Measurements from ENCODE around the gene MEIS2. TPM values are rescaled to one million over a fixed set of nuclear protein-coding genes. Genes with fewer than 3 reads are reported as not detected.

Gene MEIS2
- total RNA-seq, 1 donor from 2014 or later, result not detected

GRCh38 chr15:37034392-37034791 is 66.0 kb downstream of the MEIS2 start:
- Mint-ChIP-seq H3K4me3 (no peak overlapping the region), H3K27me3 (ENCODE audit: insufficient read depth) (no peaks in the 10 kb centered on the region), H3K4me1 (ENCODE audit: low read depth) (no peaks in the 10 kb centered on the region), H3K36me3 (ENCODE audit: low read depth) (no peaks in the 10 kb centered on the region), H3K9me3 (no peaks in the 10 kb centered on the region), H3K27ac (no peak overlapping the region)
- intact Hi-C loops (cut with micrococcal nuclease), result no loop called here
- DNase-seq (ENCODE audit: low spot score), result no peak

DNA sequence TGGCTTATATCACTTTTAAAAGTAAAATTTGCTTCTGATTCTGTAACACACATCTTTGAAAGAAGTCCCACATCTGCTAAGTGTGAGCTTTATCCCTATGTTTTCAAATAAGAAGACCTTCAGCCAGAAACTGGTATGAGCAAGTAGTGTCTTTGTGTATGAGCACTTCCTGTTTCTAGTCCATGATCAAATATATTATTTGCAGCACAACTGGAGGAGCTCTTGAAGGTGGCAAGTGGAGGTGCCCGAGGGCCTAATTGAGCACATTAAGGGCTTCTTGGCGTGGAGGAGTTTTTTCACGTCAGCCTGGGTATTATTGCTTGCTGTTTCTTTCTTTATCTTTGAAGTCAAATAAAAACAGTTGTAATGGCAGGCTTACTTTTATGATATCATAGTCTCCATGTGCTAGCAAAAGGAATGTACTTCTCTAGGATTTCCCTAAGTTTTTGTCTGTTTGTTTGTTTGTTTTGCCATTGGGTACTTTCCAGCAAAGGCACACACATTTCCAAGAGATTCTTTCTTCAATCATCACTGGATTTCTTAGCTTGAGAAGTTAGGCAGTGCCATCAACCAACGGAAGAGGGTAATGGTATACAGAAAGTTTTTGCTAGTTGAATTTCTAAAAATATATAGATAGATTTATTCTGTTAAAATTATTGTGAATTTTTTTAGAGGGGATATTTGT is 68.1 kb downstream of the MEIS2 start:
- Mint-ChIP-seq H3K9me3 (no peaks in the 10 kb centered on the region), H3K27ac (no peak overlapping the region), H3K36me3 (ENCODE audit: low read depth) (no peaks in the 10 kb centered on the region), H3K27me3 (ENCODE audit: insufficient read depth) (no peaks in the 10 kb centered on the region), H3K4me3 (no peak overlapping the region), H3K4me1 (ENCODE audit: low read depth) (no peaks in the 10 kb centered on the region)
- intact Hi-C loops (cut with micrococcal nuclease), result no loop called here
- DNase-seq (ENCODE audit: low spot score), result no peak

DNA sequence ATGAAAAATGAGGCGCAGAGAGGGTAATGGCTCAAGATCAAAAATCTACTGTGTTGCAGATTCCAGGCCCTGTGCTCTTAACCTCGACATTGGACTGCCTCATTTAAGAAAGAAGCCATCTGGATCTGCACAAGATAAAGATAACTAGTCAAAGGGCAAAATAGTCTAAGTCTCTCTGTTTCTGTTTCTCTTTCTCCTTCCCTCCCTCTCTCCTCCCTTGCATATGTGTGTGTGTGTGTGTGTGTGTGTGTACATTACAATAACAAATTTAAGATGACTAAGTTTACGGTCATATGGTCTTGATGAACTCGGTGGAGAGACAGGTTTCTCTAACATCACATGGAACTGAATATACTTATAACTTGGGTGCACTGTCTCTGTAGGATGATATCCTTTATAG is 69.2 kb downstream of the MEIS2 start:
- Mint-ChIP-seq H3K27me3 (ENCODE audit: insufficient read depth) (no peaks in the 10 kb centered on the region), H3K27ac (no peak overlapping the region), H3K36me3 (ENCODE audit: low read depth) (no peaks in the 10 kb centered on the region), H3K4me3 (no peak overlapping the region), H3K9me3 (no peaks in the 10 kb centered on the region), H3K4me1 (ENCODE audit: low read depth) (no peaks in the 10 kb centered on the region)
- intact Hi-C loops (cut with micrococcal nuclease), result no loop called here
- DNase-seq (ENCODE audit: low spot score), result no peak

GRCh38 chr15:37028625-37029296 is 71.6 kb downstream of the MEIS2 start:
- Mint-ChIP-seq H3K36me3 (ENCODE audit: low read depth) (no peaks in the 10 kb centered on the region), H3K9me3 (no peaks in the 10 kb centered on the region), H3K27me3 (ENCODE audit: insufficient read depth) (no peaks in the 10 kb centered on the region), H3K4me3 (no peak overlapping the region), H3K27ac (no peak overlapping the region), H3K4me1 (ENCODE audit: low read depth) (no peaks in the 10 kb centered on the region)
- no peak for DNase-seq (ENCODE audit: low spot score)
- intact Hi-C loops (cut with micrococcal nuclease), result no loop called here

GRCh38 chr15:37020852-37021251 is 79.5 kb downstream of the MEIS2 start:
- no peaks in the 10 kb centered on the region for H3K27me3 Mint-ChIP-seq (ENCODE audit: insufficient read depth)
- H3K27ac Mint-ChIP-seq, result no peak overlapping the region
- H3K4me3 Mint-ChIP-seq, result no peak overlapping the region
- no peak for DNase-seq (ENCODE audit: low spot score)
- no peaks in the 10 kb centered on the region for H3K9me3 Mint-ChIP-seq
- intact Hi-C loops (cut with micrococcal nuclease), result no loop called here
- H3K4me1 Mint-ChIP-seq (ENCODE audit: low read depth), result no peaks in the 10 kb centered on the region
- H3K36me3 Mint-ChIP-seq (ENCODE audit: low read depth), result no peaks in the 10 kb centered on the region

- H3K27me3 Mint-ChIP-seq (ENCODE audit: insufficient read depth), result no peaks in the 10 kb centered on the region
- no peak overlapping the region for H3K4me3 Mint-ChIP-seq
- no peak overlapping the region for H3K27ac Mint-ChIP-seq
- no peaks in the 10 kb centered on the region for H3K4me1 Mint-ChIP-seq (ENCODE audit: low read depth)
- H3K9me3 Mint-ChIP-seq, result no peaks in the 10 kb centered on the region
- H3K36me3 Mint-ChIP-seq (ENCODE audit: low read depth), result no peaks in the 10 kb centered on the region
- intact Hi-C loops (cut with micrococcal nuclease), result no loop called here
- DNase-seq (ENCODE audit: low spot score), result no peak
Observed at GRCh38 chr15:37019479-37020433, 80.6 kb downstream of the MEIS2 start.

- DNase-seq (ENCODE audit: low spot score), result no peak
- Mint-ChIP-seq H3K4me3 (no peak overlapping the region), H3K36me3 (ENCODE audit: low read depth) (no peaks in the 10 kb centered on the region), H3K27ac (no peak overlapping the region), H3K27me3 (ENCODE audit: insufficient read depth) (no peaks in the 10 kb centered on the region), H3K4me1 (ENCODE audit: low read depth) (no peaks in the 10 kb centered on the region), H3K9me3 (no peaks in the 10 kb centered on the region)
- intact Hi-C loops (cut with micrococcal nuclease), result no loop called here
Observed at GRCh38 chr15:37017031-37017625, 83.2 kb downstream of the MEIS2 start.

DNA sequence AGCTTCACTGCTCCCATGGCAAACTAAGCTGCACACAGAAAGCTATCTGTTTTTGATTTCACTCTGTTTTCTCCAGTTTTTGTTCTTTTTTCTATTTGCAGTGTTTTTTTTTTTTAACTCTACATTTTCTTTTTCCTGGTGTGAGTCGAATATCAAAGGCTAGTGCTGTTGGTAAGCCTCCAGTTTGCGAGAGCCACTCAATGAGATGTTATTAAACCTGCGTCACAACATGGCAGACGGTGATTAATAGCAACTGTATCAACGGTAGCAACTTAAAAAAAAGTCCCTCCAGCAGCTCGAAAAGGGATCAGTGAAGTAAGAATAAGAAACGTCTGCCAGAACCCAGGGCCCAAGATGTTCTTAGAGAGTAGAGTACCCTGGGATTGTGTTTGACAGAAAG is 84.1 kb downstream of the MEIS2 start:
- Mint-ChIP-seq H3K36me3 (ENCODE audit: low read depth) (no peaks in the 10 kb centered on the region), H3K27me3 (ENCODE audit: insufficient read depth) (no peaks in the 10 kb centered on the region), H3K4me1 (ENCODE audit: low read depth) (no peaks in the 10 kb centered on the region), H3K4me3 (no peak overlapping the region), H3K9me3 (no peaks in the 10 kb centered on the region), H3K27ac (no peak overlapping the region)
- intact Hi-C loops (cut with micrococcal nuclease), result no loop called here
- no peak for DNase-seq (ENCODE audit: low spot score)

GRCh38 chr15:37015451-37015850 is 84.9 kb downstream of the MEIS2 start:
- no peak overlapping the region for H3K27ac Mint-ChIP-seq
- no peaks in the 10 kb centered on the region for H3K27me3 Mint-ChIP-seq (ENCODE audit: insufficient read depth)
- no peak for DNase-seq (ENCODE audit: low spot score)
- H3K36me3 Mint-ChIP-seq (ENCODE audit: low read depth), result no peaks in the 10 kb centered on the region
- no peaks in the 10 kb centered on the region for H3K4me1 Mint-ChIP-seq (ENCODE audit: low read depth)
- H3K4me3 Mint-ChIP-seq, result no peak overlapping the region
- no peaks in the 10 kb centered on the region for H3K9me3 Mint-ChIP-seq
- intact Hi-C loops (cut with micrococcal nuclease), result no loop called here

DNA sequence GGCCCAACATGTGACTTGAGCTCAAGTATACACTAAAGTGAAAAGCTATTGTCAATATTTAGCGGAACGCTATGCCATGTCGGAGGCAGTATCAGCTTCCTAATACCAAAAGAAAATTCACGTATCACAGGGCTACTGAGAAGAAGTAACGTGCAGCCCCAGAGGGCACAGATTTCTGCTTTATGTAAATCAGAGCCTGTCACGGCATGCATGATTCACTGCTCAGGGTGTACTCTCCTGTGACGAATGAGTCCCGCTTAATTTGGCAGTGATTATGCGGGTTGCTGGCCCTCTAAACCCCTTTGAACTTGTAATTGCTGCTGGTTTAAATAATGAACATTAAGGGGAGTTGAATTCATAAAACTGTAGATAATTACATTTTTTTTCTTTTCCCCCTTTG is 85.3 kb downstream of the MEIS2 start:
- Mint-ChIP-seq H3K27me3 (ENCODE audit: insufficient read depth) (no peaks in the 10 kb centered on the region), H3K27ac (no peak overlapping the region), H3K4me3 (no peak overlapping the region), H3K4me1 (ENCODE audit: low read depth) (no peaks in the 10 kb centered on the region), H3K9me3 (no peaks in the 10 kb centered on the region), H3K36me3 (ENCODE audit: low read depth) (no peaks in the 10 kb centered on the region)
- intact Hi-C loops (cut with micrococcal nuclease), result no loop called here
- no peak for DNase-seq (ENCODE audit: low spot score)

DNA sequence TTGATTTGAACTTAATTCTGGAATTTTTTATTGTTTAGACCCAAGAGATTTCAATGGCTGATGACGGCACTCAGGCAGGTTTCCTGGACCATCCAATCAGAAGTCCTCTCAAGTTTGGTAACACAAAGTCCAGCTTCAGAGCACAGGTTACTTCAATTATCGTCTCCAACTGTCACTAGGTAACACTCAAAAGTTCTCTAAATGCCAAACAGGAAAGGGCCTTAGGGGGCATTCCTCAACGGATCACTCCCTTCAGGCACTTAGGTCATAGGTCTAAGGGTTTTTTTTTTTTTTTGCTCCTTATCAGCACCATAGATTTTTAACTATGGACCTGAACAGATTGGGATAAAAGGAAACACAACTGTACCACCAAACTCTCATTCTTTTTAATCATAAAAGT is 85.8 kb downstream of the MEIS2 start:
- Mint-ChIP-seq H3K27ac (no peak overlapping the region), H3K4me1 (ENCODE audit: low read depth) (no peaks in the 10 kb centered on the region)
- DNase-seq (ENCODE audit: low spot score), result no peak

DNA sequence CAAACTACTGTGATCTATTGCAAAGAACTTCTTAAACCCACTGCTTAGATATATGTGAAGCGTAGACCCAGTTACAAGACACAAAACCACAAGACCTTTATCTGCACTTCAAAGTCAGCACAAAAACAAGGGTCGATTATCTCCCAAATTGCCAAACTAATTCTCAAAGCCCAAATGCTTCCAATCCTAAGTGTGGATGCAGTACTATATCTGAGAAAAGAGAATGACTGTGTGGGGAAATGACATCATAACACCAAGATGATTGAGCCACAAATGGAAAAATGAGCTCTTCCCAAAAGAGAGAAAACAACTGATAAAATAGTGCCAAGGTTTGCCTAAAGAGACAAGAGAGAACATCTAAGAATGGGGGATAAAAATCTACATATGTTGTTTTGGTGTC is 86.2 kb downstream of the MEIS2 start:
- Mint-ChIP-seq H3K27me3 (ENCODE audit: insufficient read depth) (no peaks in the 10 kb centered on the region), H3K4me1 (ENCODE audit: low read depth) (no peaks in the 10 kb centered on the region), H3K36me3 (ENCODE audit: low read depth) (no peaks in the 10 kb centered on the region), H3K27ac (no peak overlapping the region), H3K4me3 (no peak overlapping the region), H3K9me3 (no peaks in the 10 kb centered on the region)
- intact Hi-C loops (cut with micrococcal nuclease), result no loop called here
- no peak for DNase-seq (ENCODE audit: low spot score)

More for the DNA sequence above, 85.8 kb downstream of the MEIS2 start:
- no peaks in the 10 kb centered on the region for H3K9me3 Mint-ChIP-seq
- no peaks in the 10 kb centered on the region for H3K27me3 Mint-ChIP-seq (ENCODE audit: insufficient read depth)
- intact Hi-C loops (cut with micrococcal nuclease), result no loop called here
- H3K4me3 Mint-ChIP-seq, result no peak overlapping the region
- no peaks in the 10 kb centered on the region for H3K36me3 Mint-ChIP-seq (ENCODE audit: low read depth)

DNA sequence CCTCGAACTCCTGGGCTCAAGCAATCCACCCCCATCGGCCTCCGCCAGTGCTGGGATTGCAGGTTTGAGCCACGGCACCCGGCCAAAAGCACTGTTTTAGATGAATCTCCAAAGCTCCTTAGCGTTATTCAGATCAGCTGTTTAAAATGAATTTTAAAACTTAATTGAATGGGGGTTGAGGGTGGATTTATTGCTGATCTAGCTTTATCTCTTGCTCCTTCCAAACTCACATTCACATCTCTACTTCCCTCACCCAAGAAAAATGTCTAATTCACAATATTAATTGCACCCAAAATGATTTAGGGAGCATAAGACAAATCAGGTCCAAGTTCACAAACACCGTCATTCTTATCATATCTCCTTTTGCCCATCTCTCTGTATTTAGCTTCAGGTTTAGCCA is 89.8 kb downstream of the MEIS2 start:
- H3K36me3 Mint-ChIP-seq (ENCODE audit: low read depth), result no peaks in the 10 kb centered on the region
- H3K4me3 Mint-ChIP-seq, result no peak overlapping the region
- no peaks in the 10 kb centered on the region for H3K27me3 Mint-ChIP-seq (ENCODE audit: insufficient read depth)
- no peaks in the 10 kb centered on the region for H3K4me1 Mint-ChIP-seq (ENCODE audit: low read depth)
- no peak overlapping the region for H3K27ac Mint-ChIP-seq
- DNase-seq (ENCODE audit: low spot score), result no peak
- no peaks in the 10 kb centered on the region for H3K9me3 Mint-ChIP-seq
- intact Hi-C loops (cut with micrococcal nuclease), result no loop called here
